Placental epithelial cell (primary cell): Measurements from ENCODE around the gene KCTD11. TPM values are rescaled to one million over a fixed set of nuclear protein-coding genes. Genes with fewer than 3 reads are reported as not detected.

Source experiments
- small RNA-seq: library from RNA; depleted of rRNA; stranded (forward); fragments of <200 nt; gene quantifications from one replicate; pipeline ENCODE3, GENCODE V24; 2012
- total RNA-seq: library from RNA; depleted of rRNA; stranded (reverse); fragments of >200 nt; gene quantifications from 2 replicates; pipeline ENCODE4 v1.2.3, GENCODE V29; 2012

KCTD11 gene
- total RNA-seq: 9.4 and 12.6 TPM in 2 replicates

DNA sequence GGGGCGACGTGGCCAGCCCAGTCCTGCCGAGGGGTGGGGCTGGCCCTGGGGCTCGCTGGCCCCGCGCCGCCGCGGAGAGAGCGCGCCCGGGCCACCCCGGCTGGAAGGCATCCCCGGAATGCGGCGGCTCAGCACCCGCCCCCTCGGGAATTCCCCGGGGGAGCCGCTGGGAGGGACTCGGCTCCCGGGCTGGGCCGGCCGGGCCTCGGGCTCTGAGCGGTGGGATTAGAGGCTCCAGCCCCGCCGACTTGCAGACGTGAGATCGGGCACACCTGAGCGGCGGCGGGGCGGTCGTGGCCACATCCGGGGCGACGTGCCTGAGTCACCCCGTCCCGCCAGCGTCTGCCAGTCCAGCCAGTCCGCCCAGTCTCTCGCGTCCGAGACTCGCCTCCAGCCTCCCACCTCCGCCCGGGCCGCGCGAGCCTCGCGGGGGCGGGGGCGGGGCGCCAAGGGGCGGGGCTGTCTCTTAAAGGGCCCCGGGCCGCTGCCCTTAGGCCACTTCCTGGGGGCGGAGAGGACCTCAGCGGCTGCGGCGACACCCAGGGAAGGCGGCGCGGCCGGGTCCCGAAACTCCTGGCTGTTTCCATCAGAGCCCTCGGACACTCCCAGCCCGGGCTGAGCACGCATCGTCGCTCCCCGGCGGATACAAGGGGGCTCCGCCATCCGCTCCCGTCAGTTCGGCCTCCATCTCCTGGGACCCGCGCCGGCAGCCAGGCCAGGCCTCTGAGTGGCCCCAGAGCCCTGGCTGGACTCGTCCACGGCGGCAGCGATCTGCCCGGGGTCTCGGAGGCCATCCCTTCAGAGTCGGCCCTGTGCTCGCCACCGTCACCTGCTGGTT, at the start of gene KCTD11:
TSS of gene KCTD11 (plus strand) at position 498 of the 838 bp plus-strand sequence.

GRCh38 chr17:7306911-7307685, 44.9 kb upstream of the KCTD11 start, which contains the start of gene EIF5A:
Gene EIF5A (plus strand): TSS chr17:7307628. CDS start chr17:7309636, 2,008 bp downstream.

GRCh38 chr17:7314719-7315569, 37.0 kb upstream of the KCTD11 start, which contains the start of gene GPS2:
Gene GPS2 (minus strand): TSS chr17:7315360. CDS start chr17:7315052, 308 bp downstream.

DNA sequence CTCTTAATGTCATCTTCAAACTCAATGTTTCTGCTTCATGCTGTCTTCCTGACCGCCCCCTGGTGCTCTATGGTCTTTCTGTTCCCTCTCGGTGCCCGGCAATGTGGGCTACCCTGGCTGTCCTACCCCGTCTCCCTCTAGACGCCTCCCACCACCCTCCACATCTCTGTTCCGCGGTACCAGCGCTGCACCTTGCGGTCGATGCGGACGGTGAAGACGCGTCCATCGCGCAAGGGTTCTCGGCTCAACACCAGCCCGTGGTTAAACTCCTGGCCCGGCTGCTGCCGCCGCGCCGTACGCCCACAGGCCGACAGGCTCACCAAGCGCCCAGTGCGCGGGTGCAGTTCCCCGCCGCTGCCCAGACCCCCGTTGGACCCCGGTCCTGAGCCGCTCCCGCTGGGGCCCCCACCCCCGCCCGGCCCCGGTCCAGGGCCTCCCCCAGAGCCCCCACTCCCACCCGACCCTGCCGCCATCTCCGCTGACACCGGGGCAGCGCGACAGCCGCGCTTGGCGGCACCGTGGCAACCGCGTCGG, 23.1 kb upstream of the KCTD11 start, which contains the start of gene NEURL4:
TSS of gene NEURL4 (minus strand) at position 496 of the 534 bp plus-strand sequence. CDS start at position 473, 23 bp downstream.

GRCh38 chr17:7336240-7337175, 15.5 kb upstream of the KCTD11 start, which contains the start of gene ACAP1:
Gene ACAP1 (plus strand): TSS chr17:7336529. CDS start chr17:7336735, 206 bp downstream.

DNA sequence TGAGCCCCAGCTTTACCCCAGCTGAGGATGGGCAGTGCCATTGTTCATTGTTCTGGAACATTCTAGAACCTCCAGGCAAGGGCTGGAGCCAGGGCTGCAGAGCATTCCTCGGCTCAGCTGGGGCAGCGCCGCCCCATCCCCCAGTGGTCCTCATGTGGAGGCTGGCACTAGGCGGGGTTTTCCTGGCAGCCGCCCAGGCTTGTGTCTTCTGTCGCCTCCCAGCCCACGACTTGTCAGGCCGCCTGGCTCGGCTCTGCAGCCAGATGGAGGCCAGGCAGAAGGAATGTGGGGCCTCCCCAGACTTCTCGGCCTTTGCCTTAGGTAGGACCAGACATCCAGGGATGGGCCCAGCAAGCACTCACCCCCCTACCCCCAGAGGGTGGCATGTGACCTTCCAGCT, 3.1 kb downstream of the KCTD11 start, which contains the start of gene TMEM95:
TSS of gene TMEM95 (plus strand) at position 104 of the 400 bp plus-strand sequence. CDS start at position 153, 49 bp downstream.

GRCh38 chr17:7380855-7381683, 29.1 kb downstream of the KCTD11 start, which contains the start of gene TNK1:
Gene TNK1 (plus strand): TSS chr17:7381089. CDS start chr17:7382927, 1,838 bp downstream.

GRCh38 chr17:7394452-7395191, 42.7 kb downstream of the KCTD11 start, which contains the start of gene PLSCR3:
Gene PLSCR3 (minus strand): TSS chr17:7394525. CDS start chr17:7394110, 415 bp downstream.

GRCh38 chr17:7403977-7404736, 52.2 kb downstream of the KCTD11 start, which contains the start of gene TMEM256:
Gene TMEM256 (minus strand): TSS chr17:7404097. CDS start chr17:7404084, 13 bp downstream.

Small RNAs within 50 kb of the gene (small RNA-seq; reads per million reads assigned to genes)
- gene AC026954.2: not detected

Other genes starting within 250 kb of the KCTD11 start
- gene ASGR2, start 237.3 kb upstream of the KCTD11 start, total RNA-seq: not detected in 2 replicates
- 0.79 TPM in 1 of 2 replicates, not detected in the other for gene ASGR1, start 172.8 kb upstream of the KCTD11 start, total RNA-seq
- gene DLG4, start 132.3 kb upstream of the KCTD11 start, total RNA-seq: 2.5 and 11.8 TPM in 2 replicates
- 304 and 499 TPM in 2 replicates for gene ACADVL, start 132.2 kb upstream of the KCTD11 start, total RNA-seq
- gene DVL2, start 117.6 kb upstream of the KCTD11 start, total RNA-seq: 82.5 and 91.1 TPM in 2 replicates
- 43.6 and 47.1 TPM in 2 replicates for gene PHF23, start 112.7 kb upstream of the KCTD11 start, total RNA-seq
- gene GABARAP, start 109.7 kb upstream of the KCTD11 start, total RNA-seq: 155 and 349 TPM in 2 replicates
- gene CTDNEP1, start 100.4 kb upstream of the KCTD11 start, total RNA-seq: 28.7 and 34.3 TPM in 2 replicates
- 31.0 and 42.6 TPM in 2 replicates for gene ELP5, start 99.9 kb upstream of the KCTD11 start, total RNA-seq
- 3.9 and 15.2 TPM in 2 replicates for gene CLDN7, start 89.7 kb upstream of the KCTD11 start, total RNA-seq
- not detected in 2 replicates for gene SLC2A4, start 70.4 kb upstream of the KCTD11 start, total RNA-seq
- under 0.01 and 0.11 TPM in 2 replicates for gene YBX2, start 57.5 kb upstream of the KCTD11 start, total RNA-seq
- 237 and 847 TPM in 2 replicates for gene EIF5A, start 44.5 kb upstream of the KCTD11 start, total RNA-seq
- gene GPS2, start 36.8 kb upstream of the KCTD11 start, total RNA-seq: 43.2 and 91.3 TPM in 2 replicates
- 18.9 and 25.1 TPM in 2 replicates for gene NEURL4, start 22.8 kb upstream of the KCTD11 start, total RNA-seq
- under 0.01 and 0.33 TPM in 2 replicates for gene ACAP1, start 15.6 kb upstream of the KCTD11 start, total RNA-seq
- not detected in 2 replicates for gene TMEM95, start 3.0 kb downstream of the KCTD11 start, total RNA-seq
- gene TNK1, start 28.9 kb downstream of the KCTD11 start, total RNA-seq: 14.1 and 27.5 TPM in 2 replicates
- 51.8 and 64.1 TPM in 2 replicates for gene PLSCR3, start 42.4 kb downstream of the KCTD11 start, total RNA-seq
- gene TMEM256, start 51.9 kb downstream of the KCTD11 start, total RNA-seq: 83.7 and 304 TPM in 2 replicates
- 4.9 and 9.8 TPM in 2 replicates for gene NLGN2, start 55.7 kb downstream of the KCTD11 start, total RNA-seq
- gene SPEM1, start 68.2 kb downstream of the KCTD11 start, total RNA-seq: not detected in 2 replicates
- not detected in 2 replicates for gene SPEM2, start 73.5 kb downstream of the KCTD11 start, total RNA-seq
- gene SPEM3, start 76.7 kb downstream of the KCTD11 start, total RNA-seq: not detected in 2 replicates
- 8.6 and 16.8 TPM in 2 replicates for gene TMEM102, start 83.3 kb downstream of the KCTD11 start, total RNA-seq
- 2.1 and 3.9 TPM in 2 replicates for gene FGF11, start 87.3 kb downstream of the KCTD11 start, total RNA-seq
- 5.7 and 13.0 TPM in 2 replicates for gene CHRNB1, start 92.9 kb downstream of the KCTD11 start, total RNA-seq
- gene ZBTB4, start 127.5 kb downstream of the KCTD11 start, total RNA-seq: 33.9 and 36.1 TPM in 2 replicates
- gene SLC35G6, start 129.3 kb downstream of the KCTD11 start, total RNA-seq: not detected in 2 replicates
- gene POLR2A, start 132.2 kb downstream of the KCTD11 start, total RNA-seq: 106 and 112 TPM in 2 replicates
- 3.4 and 3.5 TPM in 2 replicates for gene TNFSF12, start 196.9 kb downstream of the KCTD11 start, total RNA-seq
- gene TNFSF13, start 206.6 kb downstream of the KCTD11 start, total RNA-seq: 1.4 and 1.6 TPM in 2 replicates
- 40.0 and 67.6 TPM in 2 replicates for gene SENP3, start 209.8 kb downstream of the KCTD11 start, total RNA-seq
- gene CD68, start 227.5 kb downstream of the KCTD11 start, total RNA-seq: 2.4 and 3.3 TPM in 2 replicates
- 58.5 and 227 TPM in 2 replicates for gene MPDU1, start 231.7 kb downstream of the KCTD11 start, total RNA-seq
- gene SOX15, start 237.9 kb downstream of the KCTD11 start, total RNA-seq: 9.0 and 14.5 TPM in 2 replicates